ENCODE results near the gene C12orf43. TPM values are rescaled to one million over a fixed set of nuclear protein-coding genes. Genes with fewer than 3 reads are reported as not detected.
A peak's percentile ranks its signal among the peaks of the same experiment; 100 is the strongest.

C12orf43 gene
- polyA plus RNA-seq, 10 donors: 8.7 to 12.9 (median 10.7) TPM

- DNase-seq: no peak
These were observed 15.2 kb downstream of the C12orf43 start for GRCh38 chr12:121001060-121001459.

DNA sequence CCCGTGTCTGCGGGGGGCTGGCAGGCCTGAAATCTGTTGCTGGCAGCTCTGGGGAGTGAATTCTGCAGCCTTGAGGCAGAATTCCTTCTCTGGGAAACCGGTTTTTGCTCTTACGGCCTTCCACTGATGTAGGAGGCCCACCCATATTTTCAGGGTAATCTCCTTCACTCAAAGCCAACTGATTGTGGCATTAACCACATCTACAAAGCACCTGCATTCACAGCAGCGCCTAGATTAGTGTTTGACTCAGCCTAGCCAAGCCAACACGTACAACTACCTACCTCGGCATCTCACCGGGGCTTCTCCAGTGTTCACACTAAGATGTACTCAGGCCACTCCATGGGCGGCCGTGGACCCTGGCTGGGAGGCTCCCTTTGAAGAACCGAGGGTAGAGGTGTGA lies 15.8 kb downstream of the C12orf43 start:
- no peak for DNase-seq

GRCh38 chr12:120999191-121000120 lies 16.8 kb downstream of the C12orf43 start:
- DNase-seq: peak in 1 of 3 donors; percentile 18

DNA sequence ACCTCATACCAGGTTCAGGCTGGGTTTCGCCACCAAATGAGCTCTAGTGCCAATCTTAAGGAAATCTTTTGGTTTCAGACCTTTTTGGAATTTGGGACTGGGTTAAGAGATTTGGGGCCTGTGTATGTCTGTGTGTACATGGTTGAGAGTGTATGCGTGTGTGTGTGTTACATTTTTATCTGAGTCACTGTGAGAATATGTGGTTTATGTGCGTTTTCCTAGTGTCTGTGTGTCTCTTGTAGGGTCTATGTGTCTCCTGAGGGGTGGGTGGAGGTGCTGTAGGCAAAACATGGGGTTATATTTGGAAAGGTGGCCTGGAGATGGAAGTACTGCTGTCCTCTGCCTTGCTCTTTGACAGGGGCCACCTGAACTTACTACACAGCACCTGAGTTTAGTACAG lies 17.9 kb downstream of the C12orf43 start:
- no peak for DNase-seq

- DNase-seq: no peak
These were observed 18.8 kb downstream of the C12orf43 start for GRCh38 chr12:120997448-120997847.

DNA sequence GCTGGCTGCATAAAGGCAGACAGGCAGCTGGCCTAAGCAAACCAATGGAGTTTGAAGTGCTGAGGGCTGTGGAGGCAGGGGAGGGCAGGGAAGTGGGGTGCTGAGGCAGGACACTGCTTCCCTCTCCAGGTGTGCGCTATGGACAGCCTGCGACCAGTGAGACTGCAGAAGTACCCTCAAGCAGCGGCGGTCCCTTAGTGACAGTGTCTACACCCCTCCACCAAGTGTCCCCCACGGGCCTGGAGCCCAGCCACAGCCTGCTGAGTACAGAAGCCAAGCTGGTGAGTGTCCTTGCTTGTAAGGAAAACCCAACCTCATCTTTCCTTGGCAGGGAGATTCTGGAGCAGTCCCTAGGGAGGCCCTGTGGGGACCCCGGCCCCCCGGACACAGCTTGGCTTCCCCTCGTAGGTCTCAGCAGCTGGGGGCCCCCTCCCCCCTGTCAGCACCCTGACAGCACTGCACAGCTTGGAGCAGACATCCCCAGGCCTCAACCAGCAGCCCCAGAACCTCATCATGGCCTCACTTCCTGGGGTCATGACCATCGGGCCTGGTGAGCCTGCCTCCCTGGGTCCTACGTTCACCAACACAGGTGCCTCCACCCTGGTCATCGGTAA lies 20.0 kb downstream of the C12orf43 start:
- no peak for DNase-seq

DNA sequence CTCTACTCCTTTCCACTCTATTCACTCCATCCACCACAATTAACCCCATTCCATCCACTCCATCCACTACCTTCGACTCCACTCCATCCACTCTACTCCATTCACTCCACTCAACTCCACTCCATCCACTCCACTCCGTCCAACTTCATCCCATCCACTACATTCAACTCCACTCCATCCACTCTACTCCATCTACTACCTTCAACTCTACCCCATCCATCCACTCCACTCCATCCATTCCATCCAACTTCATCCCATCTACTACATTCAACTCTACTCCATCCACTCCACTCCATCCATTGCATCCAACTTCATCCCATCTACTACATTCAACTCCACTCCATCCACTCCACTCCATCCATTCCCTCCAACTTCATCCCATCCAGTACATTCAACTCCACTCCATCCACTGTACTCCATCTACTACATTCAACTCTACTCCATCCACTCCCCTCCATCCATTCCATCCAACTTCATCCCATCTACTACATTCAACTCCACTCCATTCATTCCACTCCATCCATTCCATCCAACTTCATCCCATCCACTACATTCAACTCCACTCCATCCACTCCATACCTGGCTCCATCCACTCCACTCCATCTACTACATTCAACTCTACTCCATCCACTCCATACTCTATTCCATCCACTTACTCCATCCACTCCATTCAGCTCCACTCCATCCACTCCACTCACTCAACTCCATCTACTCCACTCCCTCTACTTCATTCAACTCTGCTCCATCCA lies 21.5 kb downstream of the C12orf43 start:
- DNase-seq: no peak

DNA sequence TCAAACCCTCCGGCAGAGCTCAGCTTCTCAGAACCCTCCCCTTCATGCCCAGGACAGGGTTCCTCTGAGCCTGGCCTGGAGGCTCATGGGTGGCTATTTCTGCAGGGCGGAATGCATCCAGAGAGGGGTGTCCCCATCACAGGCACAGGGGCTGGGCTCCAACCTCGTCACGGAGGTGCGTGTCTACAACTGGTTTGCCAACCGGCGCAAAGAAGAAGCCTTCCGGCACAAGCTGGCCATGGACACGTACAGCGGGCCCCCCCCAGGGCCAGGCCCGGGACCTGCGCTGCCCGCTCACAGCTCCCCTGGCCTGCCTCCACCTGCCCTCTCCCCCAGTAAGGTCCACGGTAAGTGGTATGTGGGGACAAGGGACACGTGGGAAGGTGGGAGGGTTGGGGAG lies 22.2 kb downstream of the C12orf43 start:
- DNase-seq: no peak

GRCh38 chr12:120993496-120993895 lies 22.8 kb downstream of the C12orf43 start:
- DNase-seq: no peak

DNA sequence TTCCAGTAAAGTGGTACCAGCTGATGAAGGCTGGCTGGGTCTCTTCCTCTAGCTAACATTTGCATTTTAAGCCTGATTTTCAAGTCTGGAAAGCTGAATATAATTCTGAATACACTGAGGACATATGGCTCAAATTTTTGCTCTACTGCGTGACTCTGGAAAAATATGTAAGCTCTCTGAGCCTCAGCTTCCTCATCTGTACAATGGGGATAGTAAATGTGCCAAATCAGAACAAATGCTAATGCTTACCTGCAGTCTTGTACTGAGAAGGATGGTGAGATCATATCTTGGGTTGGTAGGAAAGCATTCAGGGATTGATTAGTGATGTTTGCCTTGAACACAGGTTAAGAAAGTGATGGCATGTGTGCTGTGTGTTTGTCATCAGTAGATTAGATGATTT lies 23.3 kb downstream of the C12orf43 start:
- no peak for DNase-seq

DNA sequence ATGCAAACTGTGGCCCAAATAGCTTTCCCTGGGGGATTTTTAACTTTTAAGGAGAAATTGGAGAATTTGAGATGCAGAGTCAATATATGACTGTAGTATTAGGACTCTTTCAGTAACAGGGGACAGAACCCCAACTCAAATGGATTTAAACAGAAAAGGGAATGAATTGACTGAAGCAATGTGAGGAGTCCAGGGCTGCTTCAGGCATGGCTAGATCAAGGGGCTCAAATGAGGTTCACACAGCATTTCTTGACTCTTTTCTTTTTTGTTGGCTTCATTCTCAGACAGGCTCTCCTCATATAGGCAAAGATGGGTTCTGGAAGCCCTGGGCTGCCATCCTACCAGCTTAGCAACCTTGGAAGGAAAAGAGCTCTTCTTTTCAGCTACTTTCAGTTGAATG lies 24.3 kb downstream of the C12orf43 start:
- no peak for DNase-seq

- DNase-seq: no peak
These were observed 25.7 kb downstream of the C12orf43 start for GRCh38 chr12:120990487-120991055.

DNA sequence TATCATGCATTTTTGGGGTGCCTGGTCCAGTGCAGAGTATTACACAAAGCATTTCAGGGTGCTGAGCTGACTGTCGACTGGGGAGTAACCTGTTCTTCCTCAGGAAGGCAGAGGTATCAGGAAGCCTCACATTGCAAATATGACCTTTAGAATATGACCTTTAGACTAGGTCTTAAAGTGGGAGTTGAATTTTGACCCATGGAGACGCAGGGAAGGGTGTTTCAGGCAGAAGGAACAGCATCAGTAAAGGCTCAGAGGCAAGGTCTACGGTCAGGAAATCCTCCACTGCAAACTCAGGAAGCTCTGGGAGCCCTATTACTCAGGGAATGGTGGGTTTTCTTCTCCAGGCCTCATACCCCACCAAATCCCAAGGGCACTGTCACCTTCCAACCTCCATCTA lies 26.6 kb downstream of the C12orf43 start:
- DNase-seq: no peak

DNA sequence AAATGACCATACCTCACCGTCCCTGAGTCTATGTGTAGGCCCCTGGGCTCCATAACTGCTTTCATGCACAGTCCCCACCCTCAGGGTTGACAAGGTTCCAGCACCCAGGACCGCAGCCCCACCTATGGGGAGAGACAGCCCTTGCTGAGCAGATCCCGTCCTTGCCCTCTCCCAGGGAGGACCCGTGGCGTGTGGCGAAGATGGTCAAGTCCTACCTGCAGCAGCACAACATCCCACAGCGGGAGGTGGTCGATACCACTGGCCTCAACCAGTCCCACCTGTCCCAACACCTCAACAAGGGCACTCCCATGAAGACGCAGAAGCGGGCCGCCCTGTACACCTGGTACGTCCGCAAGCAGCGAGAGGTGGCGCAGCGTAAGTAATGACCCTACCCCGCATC lies 27.6 kb downstream of the C12orf43 start:
- DNase-seq: no peak

DNA sequence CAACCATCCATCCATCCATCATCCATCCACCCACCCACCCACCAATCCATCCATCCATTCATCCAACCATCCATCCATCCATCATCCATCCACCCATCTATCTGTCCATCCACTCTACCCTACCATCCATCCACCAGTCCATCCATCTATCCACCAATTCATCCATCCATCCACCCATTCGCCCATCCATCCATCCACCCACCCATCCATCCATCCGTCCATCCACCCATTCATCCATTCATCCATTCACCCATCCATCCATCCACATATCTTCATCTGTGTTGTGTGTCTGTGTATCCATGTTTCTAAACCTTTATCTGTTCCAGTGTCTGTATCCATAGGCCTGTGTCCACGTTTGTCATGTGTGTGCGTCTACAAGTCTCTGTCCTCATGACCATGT lies 28.1 kb downstream of the C12orf43 start:
- no peak for DNase-seq

- no peak for DNase-seq
These were observed 31.9 kb downstream of the C12orf43 start for GRCh38 chr12:120984351-120984898.

DNA sequence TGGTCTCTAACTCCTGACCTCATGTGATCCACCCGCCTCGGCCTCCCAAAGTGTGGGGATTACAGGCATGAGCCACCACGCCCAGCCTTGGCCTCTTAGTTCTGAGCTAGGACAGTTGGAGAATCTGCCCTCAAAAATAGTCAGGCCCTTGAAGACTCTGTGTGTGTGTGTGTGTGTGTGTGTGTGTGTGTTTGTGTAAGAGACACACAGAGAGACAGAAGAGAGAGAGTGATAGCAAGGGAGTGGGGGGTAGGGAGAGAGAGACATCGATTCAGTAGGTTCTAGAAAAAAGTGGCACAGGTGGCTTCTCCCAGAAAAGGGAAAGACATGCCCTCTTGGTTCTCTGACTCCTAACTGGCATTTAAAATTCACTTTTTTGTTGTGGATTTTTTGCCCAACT lies 32.5 kb downstream of the C12orf43 start:
- DNase-seq: no peak

DNA sequence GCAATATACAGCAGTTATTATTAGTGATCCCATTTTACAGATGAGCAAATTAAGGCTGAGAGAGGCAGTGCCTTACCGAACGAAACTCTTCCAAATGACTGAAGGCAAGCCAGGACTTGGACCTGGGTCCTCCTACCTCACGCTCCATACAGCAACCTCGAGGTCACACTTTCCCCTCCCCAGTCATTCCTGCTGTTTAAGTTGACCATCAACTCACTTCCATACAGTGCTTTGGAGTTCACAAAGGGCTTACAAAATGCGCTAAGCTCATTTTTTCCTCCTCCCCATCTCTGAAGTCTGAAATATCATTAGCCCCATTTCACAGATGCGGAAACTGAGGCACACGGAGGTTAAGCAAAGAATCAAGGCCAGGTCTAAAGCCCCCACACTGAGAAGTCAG lies 33.6 kb downstream of the C12orf43 start:
- DNase-seq: no peak

DNA sequence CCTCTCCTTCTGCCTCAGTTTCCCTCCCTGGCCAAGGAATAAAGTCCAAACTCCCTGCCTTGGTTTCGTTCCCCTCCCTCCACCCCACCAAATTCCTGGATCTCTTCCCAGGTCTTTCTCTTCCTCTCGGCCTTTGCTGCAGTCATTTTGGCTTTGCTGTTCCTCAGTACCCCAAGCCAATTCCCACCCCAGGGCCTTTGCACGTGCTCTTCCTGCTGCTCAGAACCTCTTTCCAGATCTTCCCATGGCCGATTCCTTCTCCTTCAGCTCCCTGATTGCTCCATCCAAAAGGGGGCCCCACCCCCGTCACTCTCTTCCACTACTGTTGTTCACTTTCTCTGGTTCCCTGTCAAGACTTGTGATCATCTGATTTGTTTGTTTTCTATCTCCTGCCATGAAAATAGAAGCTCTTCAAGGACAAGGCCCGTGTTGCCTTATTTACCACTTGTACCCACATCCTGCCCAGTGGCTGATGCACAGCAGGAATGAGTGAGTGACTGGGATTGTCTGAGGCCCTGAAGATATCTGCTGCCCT lies 34.8 kb downstream of the C12orf43 start:
- no peak for DNase-seq

DNA sequence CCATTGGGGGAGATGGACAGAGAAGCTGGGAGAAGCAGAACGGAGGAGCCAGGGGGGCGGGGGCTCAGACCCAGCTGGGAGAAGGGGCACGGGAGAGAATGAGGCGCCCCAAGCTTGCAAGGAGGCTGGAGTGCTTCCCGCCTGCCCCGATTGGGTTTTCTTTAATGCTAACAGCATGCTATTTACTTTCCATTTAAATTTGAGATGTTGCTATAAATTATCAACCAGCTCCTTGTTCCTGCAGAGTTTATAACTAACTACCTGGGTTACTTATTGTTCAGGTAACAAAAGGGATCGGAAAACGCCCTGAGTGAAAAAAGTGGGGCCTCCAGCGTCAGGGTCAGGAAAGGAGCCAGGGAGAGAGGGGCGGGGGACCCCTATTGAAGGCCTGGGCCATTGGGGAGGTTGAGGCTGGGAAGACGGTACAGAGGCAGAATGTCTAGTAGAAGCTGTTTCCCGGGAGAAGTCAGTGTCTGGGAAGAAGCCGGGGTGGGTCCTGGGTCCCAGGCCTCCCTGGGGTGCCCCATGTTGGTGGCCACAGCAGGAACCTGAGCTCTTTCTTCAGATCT lies 35.4 kb downstream of the C12orf43 start:
- DNase-seq: no peak

Data from muscle of back (tissue), 11 donors.